ENCODE data around the gene B3GNT3.

B3GNT3 gene

DNA sequence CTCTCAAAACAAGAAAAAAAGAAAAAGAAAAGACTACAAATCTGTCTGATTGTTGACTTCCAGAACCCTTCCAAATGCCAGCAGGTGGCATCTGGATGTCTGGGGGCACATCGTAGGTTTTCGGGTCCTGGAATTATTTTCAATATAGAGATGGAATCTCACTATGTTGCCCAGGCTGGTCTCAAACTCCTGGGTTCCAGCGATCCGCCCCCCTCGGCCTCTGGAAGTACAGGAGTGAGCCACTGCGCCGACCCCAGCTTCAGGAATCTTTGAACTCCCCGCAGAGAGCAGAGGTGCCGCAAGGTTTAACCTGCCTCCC, 567 bp upstream of the B3GNT3 start:
- H3K79me2 ChIP-seq (ENCODE audit: low read length), result no peaks in the 10 kb centered on the region
- H3K27ac ChIP-seq (ENCODE audit: low read length), result no peak overlapping the region
- no peaks in the 10 kb centered on the region for H3K9me3 ChIP-seq (ENCODE audit: insufficient read depth, low read length)
- no peak overlapping the region for H2AFZ ChIP-seq (ENCODE audit: low read depth, low read length)
- no peak overlapping the region for H3K4me3 ChIP-seq (ENCODE audit: low read length)
- TF ChIP-seq EZH2phosphoT487 (IDR thresholded peaks at IDR 0.05; ENCODE audit: low read depth) (no peak), CTCF (IDR thresholded peaks at IDR 0.05; ENCODE audit: low read depth, low read length) (peak; percentile 3; the same call in 1 of the 2 replicates)
- no peak overlapping the region for H3K9ac ChIP-seq (ENCODE audit: low read length)
- peaks cover 9% of the 10 kb centered on the region; the same call in 1 of the 2 replicates for H3K27me3 ChIP-seq (ENCODE audit: low read depth, low read length)
- no peaks in the 10 kb centered on the region for H3K36me3 ChIP-seq (replicated peaks; ENCODE audit: low read depth, low read length)
- H3K4me2 ChIP-seq (ENCODE audit: low read length), result no peak overlapping the region
- no peaks in the 10 kb centered on the region for H4K20me1 ChIP-seq (ENCODE audit: insufficient read depth, low read length)
- H3K4me1 ChIP-seq (ENCODE audit: low read length), result peaks cover 24% of the 10 kb centered on the region

- Histone ChIP-seq H3K36me3 (replicated peaks; ENCODE audit: low read depth, low read length) (no peaks in the 10 kb centered on the region), H3K9ac (ENCODE audit: low read length) (no peak overlapping the region), H3K79me2 (ENCODE audit: low read length) (no peaks in the 10 kb centered on the region), H3K4me2 (ENCODE audit: low read length) (no peak overlapping the region), H3K27me3 (ENCODE audit: low read depth, low read length) (peaks cover 9% of the 10 kb centered on the region; the same call in 1 of the 2 replicates), H2AFZ (ENCODE audit: low read depth, low read length) (no peak overlapping the region), H4K20me1 (ENCODE audit: insufficient read depth, low read length) (no peaks in the 10 kb centered on the region), H3K4me3 (ENCODE audit: low read length) (no peak overlapping the region), H3K9me3 (ENCODE audit: insufficient read depth, low read length) (no peaks in the 10 kb centered on the region), H3K27ac (ENCODE audit: low read length) (no peak overlapping the region), H3K4me1 (ENCODE audit: low read length) (peaks cover 15% of the 10 kb centered on the region; the same call in 1 of the 2 replicates)
- TF ChIP-seq EZH2phosphoT487 (IDR thresholded peaks at IDR 0.05; ENCODE audit: low read depth), result no peak
- no peak for TF ChIP-seq CTCF (IDR thresholded peaks at IDR 0.05; ENCODE audit: low read depth, low read length)
These were observed 538 bp downstream of the B3GNT3 start for GRCh38 chr19:17795495-17795856.

- no peak overlapping the region for H3K27ac ChIP-seq (ENCODE audit: low read length)
- H2AFZ ChIP-seq (ENCODE audit: low read depth, low read length), result no peak overlapping the region
- H3K36me3 ChIP-seq (replicated peaks; ENCODE audit: low read depth, low read length), result no peaks in the 10 kb centered on the region
- H4K20me1 ChIP-seq (ENCODE audit: insufficient read depth, low read length), result no peaks in the 10 kb centered on the region
- TF ChIP-seq CTCF (IDR thresholded peaks at IDR 0.05; ENCODE audit: low read depth, low read length) (no peak), EZH2phosphoT487 (IDR thresholded peaks at IDR 0.05; ENCODE audit: low read depth) (no peak)
- H3K79me2 ChIP-seq (ENCODE audit: low read length), result no peaks in the 10 kb centered on the region
- peaks cover 9% of the 10 kb centered on the region; the same call in 1 of the 2 replicates for H3K4me1 ChIP-seq (ENCODE audit: low read length)
- H3K9ac ChIP-seq (ENCODE audit: low read length), result no peak overlapping the region
- no peaks in the 10 kb centered on the region for H3K9me3 ChIP-seq (ENCODE audit: insufficient read depth, low read length)
- no peak overlapping the region for H3K4me3 ChIP-seq (ENCODE audit: low read length)
- peaks cover 9% of the 10 kb centered on the region; the same call in 1 of the 2 replicates for H3K27me3 ChIP-seq (ENCODE audit: low read depth, low read length)
- H3K4me2 ChIP-seq (ENCODE audit: low read length), result no peak overlapping the region
These were observed 1.3 kb downstream of the B3GNT3 start for GRCh38 chr19:17796013-17796837.

- no peaks in the 10 kb centered on the region for H4K20me1 ChIP-seq (ENCODE audit: insufficient read depth, low read length)
- no peak overlapping the region for H3K9ac ChIP-seq (ENCODE audit: low read length)
- H3K4me1 ChIP-seq (ENCODE audit: low read length), result peaks cover 3% of the 10 kb centered on the region; the same call in 1 of the 2 replicates
- H3K27me3 ChIP-seq (ENCODE audit: low read depth, low read length), result peaks cover 9% of the 10 kb centered on the region; the same call in 1 of the 2 replicates
- H3K9me3 ChIP-seq (ENCODE audit: insufficient read depth, low read length), result no peaks in the 10 kb centered on the region
- no peak overlapping the region for H3K4me3 ChIP-seq (ENCODE audit: low read length)
- no peak overlapping the region for H3K4me2 ChIP-seq (ENCODE audit: low read length)
- TF ChIP-seq EZH2phosphoT487 (IDR thresholded peaks at IDR 0.05; ENCODE audit: low read depth) (no peak), CTCF (IDR thresholded peaks at IDR 0.05; ENCODE audit: low read depth, low read length) (no peak)
- no peaks in the 10 kb centered on the region for H3K36me3 ChIP-seq (replicated peaks; ENCODE audit: low read depth, low read length)
- H3K79me2 ChIP-seq (ENCODE audit: low read length), result no peaks in the 10 kb centered on the region
- H3K27ac ChIP-seq (ENCODE audit: low read length), result no peak overlapping the region
- no peak overlapping the region for H2AFZ ChIP-seq (ENCODE audit: low read depth, low read length)
These were observed 2.0 kb downstream of the B3GNT3 start for GRCh38 chr19:17796838-17797423.

Measured in OCI-LY3 (cell line).